Ishikawa (cell line): ENCODE results near the gene RBPJ.

Experiments used
- CEBPB ChIP-seq: IDR thresholded peaks from 2 replicates; pipeline ENCODE4 v1.6.1; 2012
- CREB1 ChIP-seq: IDR thresholded peaks from 2 replicates; pipeline ENCODE4 v1.6.1; 2012; ENCODE audit warnings: low read depth
- EGR1 ChIP-seq: IDR thresholded peaks from 2 replicates; pipeline ENCODE4 v1.6.1; 2012
- EP300 ChIP-seq: IDR thresholded peaks from 2 replicates; pipeline ENCODE4 v1.6.1; 2012; ENCODE audit warnings: borderline replicate concordance
- FOXM1 ChIP-seq: IDR thresholded peaks from 2 replicates; pipeline ENCODE4 v1.6.1; 2012; ENCODE audit warnings: low read depth, borderline replicate concordance
- NFIC ChIP-seq: IDR thresholded peaks from 2 replicates; pipeline ENCODE4 v1.6.1; 2012
- RAD21 ChIP-seq: IDR thresholded peaks from 2 replicates; pipeline ENCODE4 v1.6.1; 2012; ENCODE audit warnings: low read depth
- TAF1 ChIP-seq: IDR thresholded peaks from 2 replicates; pipeline ENCODE4 v1.6.1; 2012; ENCODE audit warnings: low read depth, mild to moderate bottlenecking
- TCF12 ChIP-seq: IDR thresholded peaks from 2 replicates; pipeline ENCODE4 v1.6.1; 2012; ENCODE audit warnings: low read depth
- TEAD4 ChIP-seq: IDR thresholded peaks from 2 replicates; pipeline ENCODE4 v1.6.1; 2012
- YY1 ChIP-seq: IDR thresholded peaks from 2 replicates; pipeline ENCODE4 v1.6.1; 2012; ENCODE audit warnings: low read depth
- ZBTB7A ChIP-seq: IDR thresholded peaks from 2 replicates; pipeline ENCODE4 v1.6.1; 2012; ENCODE audit warnings: low read depth
- TF ChIP-seq, protein P1 (sequence below): IDR thresholded peaks from 2 replicates; pipeline ENCODE4 v1.6.1; 2012
- TF ChIP-seq, protein P2 (sequence below): IDR thresholded peaks from 2 replicates; pipeline ENCODE4 v1.6.1; 2012; ENCODE audit warnings: low read depth, mild to moderate bottlenecking
- TF ChIP-seq, protein P3 (sequence below): IDR thresholded peaks from 2 replicates; pipeline ENCODE4 v1.6.1; 2012

Gene RBPJ

DNA sequence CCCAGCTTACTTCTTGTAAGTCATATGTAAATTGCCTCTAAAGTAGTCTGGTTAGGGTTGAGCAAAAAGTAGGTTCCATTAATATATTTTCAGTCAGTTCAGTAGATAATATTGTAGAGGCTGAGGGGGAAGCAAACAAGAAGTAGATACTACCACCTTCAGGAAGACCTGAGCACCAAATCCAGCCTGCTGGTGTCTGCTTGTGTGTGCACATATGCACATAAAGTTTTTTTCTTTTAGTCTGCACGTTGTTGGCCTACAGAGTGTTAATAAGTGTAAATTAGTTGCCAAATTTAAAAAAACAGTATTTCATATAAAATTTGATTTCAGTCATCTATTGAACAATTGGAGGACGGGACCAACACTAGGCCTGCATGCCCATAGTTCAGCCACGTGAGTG lies 92.8 kb downstream of the RBPJ start:
- TF ChIP-seq ZBTB7A (no peak), RAD21 (no peak), YY1 (no peak), NFIC (no peak), TCF12 (no peak), TAF1 (no peak), CEBPB (no peak), EP300 (no peak), TEAD4 (no peak), CREB1 (no peak), FOXM1 (no peak), EGR1 (no peak)
- TF ChIP-seq, protein P1, sequence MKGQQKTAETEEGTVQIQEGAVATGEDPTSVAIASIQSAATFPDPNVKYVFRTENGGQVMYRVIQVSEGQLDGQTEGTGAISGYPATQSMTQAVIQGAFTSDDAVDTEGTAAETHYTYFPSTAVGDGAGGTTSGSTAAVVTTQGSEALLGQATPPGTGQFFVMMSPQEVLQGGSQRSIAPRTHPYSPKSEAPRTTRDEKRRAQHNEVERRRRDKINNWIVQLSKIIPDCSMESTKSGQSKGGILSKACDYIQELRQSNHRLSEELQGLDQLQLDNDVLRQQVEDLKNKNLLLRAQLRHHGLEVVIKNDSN, result no peak
- TF ChIP-seq, protein P2, sequence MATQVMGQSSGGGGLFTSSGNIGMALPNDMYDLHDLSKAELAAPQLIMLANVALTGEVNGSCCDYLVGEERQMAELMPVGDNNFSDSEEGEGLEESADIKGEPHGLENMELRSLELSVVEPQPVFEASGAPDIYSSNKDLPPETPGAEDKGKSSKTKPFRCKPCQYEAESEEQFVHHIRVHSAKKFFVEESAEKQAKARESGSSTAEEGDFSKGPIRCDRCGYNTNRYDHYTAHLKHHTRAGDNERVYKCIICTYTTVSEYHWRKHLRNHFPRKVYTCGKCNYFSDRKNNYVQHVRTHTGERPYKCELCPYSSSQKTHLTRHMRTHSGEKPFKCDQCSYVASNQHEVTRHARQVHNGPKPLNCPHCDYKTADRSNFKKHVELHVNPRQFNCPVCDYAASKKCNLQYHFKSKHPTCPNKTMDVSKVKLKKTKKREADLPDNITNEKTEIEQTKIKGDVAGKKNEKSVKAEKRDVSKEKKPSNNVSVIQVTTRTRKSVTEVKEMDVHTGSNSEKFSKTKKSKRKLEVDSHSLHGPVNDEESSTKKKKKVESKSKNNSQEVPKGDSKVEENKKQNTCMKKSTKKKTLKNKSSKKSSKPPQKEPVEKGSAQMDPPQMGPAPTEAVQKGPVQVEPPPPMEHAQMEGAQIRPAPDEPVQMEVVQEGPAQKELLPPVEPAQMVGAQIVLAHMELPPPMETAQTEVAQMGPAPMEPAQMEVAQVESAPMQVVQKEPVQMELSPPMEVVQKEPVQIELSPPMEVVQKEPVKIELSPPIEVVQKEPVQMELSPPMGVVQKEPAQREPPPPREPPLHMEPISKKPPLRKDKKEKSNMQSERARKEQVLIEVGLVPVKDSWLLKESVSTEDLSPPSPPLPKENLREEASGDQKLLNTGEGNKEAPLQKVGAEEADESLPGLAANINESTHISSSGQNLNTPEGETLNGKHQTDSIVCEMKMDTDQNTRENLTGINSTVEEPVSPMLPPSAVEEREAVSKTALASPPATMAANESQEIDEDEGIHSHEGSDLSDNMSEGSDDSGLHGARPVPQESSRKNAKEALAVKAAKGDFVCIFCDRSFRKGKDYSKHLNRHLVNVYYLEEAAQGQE, result no peak
- TF ChIP-seq, protein P3, sequence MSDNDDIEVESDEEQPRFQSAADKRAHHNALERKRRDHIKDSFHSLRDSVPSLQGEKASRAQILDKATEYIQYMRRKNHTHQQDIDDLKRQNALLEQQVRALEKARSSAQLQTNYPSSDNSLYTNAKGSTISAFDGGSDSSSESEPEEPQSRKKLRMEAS, result no peak

DNA sequence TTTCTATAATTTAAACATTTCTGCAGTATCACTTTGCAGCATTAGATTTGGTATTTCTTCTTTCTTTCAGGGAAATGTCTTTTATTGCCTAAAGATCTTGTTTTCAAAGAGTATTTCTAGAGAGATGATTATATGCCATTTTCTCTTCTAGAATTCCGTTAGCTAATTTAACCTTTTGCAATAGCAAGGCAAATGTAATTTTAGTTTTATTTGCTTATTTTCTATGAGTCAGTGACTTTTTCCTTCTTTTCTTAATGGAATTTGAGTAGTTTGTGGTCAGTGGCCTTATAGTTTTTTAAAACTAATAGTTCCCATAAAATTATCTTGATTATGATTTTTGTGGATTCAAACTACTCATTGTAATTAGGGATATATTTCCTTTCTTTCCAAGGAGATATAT lies 97.3 kb downstream of the RBPJ start:
- TF ChIP-seq TEAD4 (no peak), EP300 (no peak), RAD21 (no peak), TAF1 (no peak), FOXM1 (no peak), TCF12 (no peak), YY1 (no peak), NFIC (no peak), CREB1 (no peak)
- TF ChIP-seq, protein P3, result no peak

DNA sequence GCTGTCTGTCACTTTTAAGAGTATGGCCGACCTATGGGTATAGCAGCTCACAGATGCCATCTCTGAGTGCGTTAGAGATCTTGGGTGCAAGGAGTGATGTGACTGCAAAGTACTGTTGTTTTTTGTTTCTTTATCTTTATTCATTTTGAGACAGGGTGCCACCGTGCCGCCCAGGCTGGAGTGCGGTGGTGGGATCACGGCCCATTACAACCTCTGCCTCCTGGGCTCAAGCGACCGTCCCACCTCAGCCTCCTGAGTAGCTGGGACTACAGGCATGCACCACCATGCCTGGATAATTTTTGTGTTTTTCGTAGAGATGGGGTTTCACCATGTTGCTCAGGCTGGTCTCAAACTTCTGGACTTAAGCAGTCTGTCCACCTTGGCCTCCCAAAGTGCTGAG lies 98.0 kb downstream of the RBPJ start:
- TF ChIP-seq TAF1 (no peak), CEBPB (no peak), RAD21 (no peak), ZBTB7A (no peak), TCF12 (no peak), EGR1 (no peak), TEAD4 (no peak), NFIC (no peak), EP300 (no peak), YY1 (no peak), CREB1 (no peak), FOXM1 (no peak)
- TF ChIP-seq, protein P3, result no peak
- TF ChIP-seq, protein P2, result no peak
- TF ChIP-seq, protein P1, result no peak

DNA sequence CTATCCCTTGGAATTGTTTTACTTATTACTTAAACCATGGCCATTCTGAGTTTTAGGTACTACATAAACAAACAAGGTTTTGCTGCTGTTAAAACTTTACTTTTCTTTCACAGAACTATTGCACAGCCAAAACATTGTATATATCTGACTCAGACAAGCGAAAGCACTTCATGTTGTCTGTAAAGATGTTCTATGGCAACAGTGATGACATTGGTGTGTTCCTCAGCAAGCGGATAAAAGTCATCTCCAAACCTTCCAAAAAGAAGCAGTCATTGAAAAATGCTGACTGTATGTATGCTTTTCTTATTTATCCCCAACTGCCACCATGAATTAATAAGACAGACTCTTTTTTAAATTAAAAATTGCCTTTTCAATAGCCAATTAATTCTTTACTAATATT lies 99.6 kb downstream of the RBPJ start:
- TF ChIP-seq ZBTB7A, result no peak
- no peak for TF ChIP-seq FOXM1
- no peak for TF ChIP-seq TEAD4
- TF ChIP-seq CEBPB, result no peak
- no peak for TF ChIP-seq TAF1
- TF ChIP-seq, protein P1, result no peak
- no peak for TF ChIP-seq NFIC
- TF ChIP-seq YY1, result no peak

DNA sequence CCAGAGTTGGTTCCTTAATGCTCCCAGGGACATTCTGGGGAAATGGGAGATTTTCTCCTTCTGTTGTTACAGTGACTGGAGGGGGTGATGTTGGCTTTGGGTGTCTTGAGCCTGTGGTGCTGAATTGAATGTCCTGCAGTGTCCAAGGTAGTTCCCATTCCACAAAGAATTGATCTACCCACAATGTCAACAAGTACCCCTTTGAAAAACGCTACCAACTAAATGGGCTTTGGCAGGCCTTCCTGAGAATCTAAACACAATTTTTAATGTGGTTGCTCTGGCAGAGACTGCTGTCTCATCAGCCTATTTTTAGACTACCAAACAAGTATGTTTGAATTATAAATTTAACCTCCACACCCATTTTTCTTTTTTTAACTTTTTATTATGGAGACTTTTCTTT lies 100.1 kb downstream of the RBPJ start:
- TF ChIP-seq CREB1 (no peak), CEBPB (no peak), TEAD4 (no peak), ZBTB7A (no peak), TAF1 (no peak), RAD21 (no peak), EGR1 (no peak), TCF12 (no peak), FOXM1 (no peak), EP300 (no peak), NFIC (no peak)
- TF ChIP-seq, protein P2, result no peak
- TF ChIP-seq, protein P3, result no peak
